ENCODE results near the gene FDXACB1. TPM values are rescaled to one million over a fixed set of nuclear protein-coding genes. Genes with fewer than 3 reads are reported as not detected.

FDXACB1 gene
- total and polyA plus RNA-seq, 8 donors = 0.29 to 4.3 (median 1.5) TPM; not detected in 2

GRCh38 chr11:111911563-111912401 is 32.8 kb upstream of the FDXACB1 start, which contains the start of gene CRYAB:
Gene CRYAB (minus strand): TSS chr11:111911770. CDS start chr11:111911724, 46 bp downstream.
- 35 to 52% (median 49%) methylated on average over 15 to 17 of the region's 17 CpGs for WGBS, 5 donors
- H3K4me3 ChIP-seq = peak within 1 kb of the TSS; percentile 46 to 57 (median 51)
- H3K27me3 ChIP-seq = peaks cover 0 to 19% (median 10%) of the 10 kb centered on the region in 3 donors
- peak within 1 kb of the TSS; percentile 31 to 94 (median 85) for H3K27ac ChIP-seq
- H3K9me3 ChIP-seq = no peaks in the 10 kb centered on the region
- H3K36me3 ChIP-seq = peaks cover 0 to 13% (median 0%) of the 10 kb centered on the region in 4 donors
- intact Hi-C loops (cut with DNase I; ENCODE audit: low total_unique reads) = no loop called here
- TF ChIP-seq POLR2A (IDR thresholded peaks at IDR 0.05) = peak in 1 of 4 donors; percentile 58
- TF ChIP-seq, protein P1, sequence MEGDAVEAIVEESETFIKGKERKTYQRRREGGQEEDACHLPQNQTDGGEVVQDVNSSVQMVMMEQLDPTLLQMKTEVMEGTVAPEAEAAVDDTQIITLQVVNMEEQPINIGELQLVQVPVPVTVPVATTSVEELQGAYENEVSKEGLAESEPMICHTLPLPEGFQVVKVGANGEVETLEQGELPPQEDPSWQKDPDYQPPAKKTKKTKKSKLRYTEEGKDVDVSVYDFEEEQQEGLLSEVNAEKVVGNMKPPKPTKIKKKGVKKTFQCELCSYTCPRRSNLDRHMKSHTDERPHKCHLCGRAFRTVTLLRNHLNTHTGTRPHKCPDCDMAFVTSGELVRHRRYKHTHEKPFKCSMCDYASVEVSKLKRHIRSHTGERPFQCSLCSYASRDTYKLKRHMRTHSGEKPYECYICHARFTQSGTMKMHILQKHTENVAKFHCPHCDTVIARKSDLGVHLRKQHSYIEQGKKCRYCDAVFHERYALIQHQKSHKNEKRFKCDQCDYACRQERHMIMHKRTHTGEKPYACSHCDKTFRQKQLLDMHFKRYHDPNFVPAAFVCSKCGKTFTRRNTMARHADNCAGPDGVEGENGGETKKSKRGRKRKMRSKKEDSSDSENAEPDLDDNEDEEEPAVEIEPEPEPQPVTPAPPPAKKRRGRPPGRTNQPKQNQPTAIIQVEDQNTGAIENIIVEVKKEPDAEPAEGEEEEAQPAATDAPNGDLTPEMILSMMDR (IDR thresholded peaks at IDR 0.05) = no peak
- TF ChIP-seq POLR2AphosphoS5 (IDR thresholded peaks at IDR 0.05) = peak; percentile 52 to 80 (median 66)
- DNase-seq = peak; percentile 39 to 88
- peaks cover 0 to 38% (median 13%) of the 10 kb centered on the region in 4 donors for H3K4me1 ChIP-seq

GRCh38 chr11:111910676-111911562 is 32.0 kb upstream of the FDXACB1 start:
- no peak for DNase-seq
- Histone ChIP-seq H3K4me1 (peaks cover 0 to 38% (median 13%) of the 10 kb centered on the region in 4 donors), H3K36me3 (peaks cover 0 to 13% (median 0%) of the 10 kb centered on the region in 4 donors), H3K27ac (peak overlapping the region; percentile 19 to 94 (median 85)), H3K27me3 (peaks cover 0 to 19% (median 10%) of the 10 kb centered on the region in 3 donors), H3K9me3 (no peaks in the 10 kb centered on the region), H3K4me3 (peak overlapping the region; percentile 46 to 57 (median 51))
- intact Hi-C loops (cut with DNase I; ENCODE audit: low total_unique reads) = no loop called here
- TF ChIP-seq POLR2AphosphoS5 (IDR thresholded peaks at IDR 0.05) (no peak), EP300 (IDR thresholded peaks at IDR 0.05) (no peak), POLR2A (IDR thresholded peaks at IDR 0.05) (no peak)
- TF ChIP-seq, protein P1 (IDR thresholded peaks at IDR 0.05) = no peak
- WGBS, 5 donors = 43 to 57% (median 50%) methylated on average over 9 of the region's 9 CpGs

GRCh38 chr11:111909378-111909777 is 30.4 kb upstream of the FDXACB1 start:
- intact Hi-C loops (cut with DNase I; ENCODE audit: low total_unique reads) = no loop called here
- WGBS, 5 donors = 58 to 81% (median 75%) methylated on average over 5 of the region's 5 CpGs
- DNase-seq = no peak
- Histone ChIP-seq H3K36me3 (peaks cover 0 to 13% (median 0%) of the 10 kb centered on the region in 4 donors), H3K27me3 (peaks cover 0 to 19% (median 10%) of the 10 kb centered on the region in 3 donors), H3K4me1 (peaks cover 0 to 32% (median 12%) of the 10 kb centered on the region in 4 donors), H3K4me3 (peak overlapping the region; percentile 46 to 57 (median 51)), H3K27ac (peak overlapping the region in 3 of 5 donors; percentile 22 to 94 (median 87)), H3K9me3 (no peaks in the 10 kb centered on the region)
- TF ChIP-seq EP300 (IDR thresholded peaks at IDR 0.05) (no peak), POLR2AphosphoS5 (IDR thresholded peaks at IDR 0.05) (peak in 1 of 3 donors; percentile 4)

GRCh38 chr11:111908639-111909305 is 29.8 kb upstream of the FDXACB1 start:
- Histone ChIP-seq H3K4me1 (peaks cover 0 to 27% (median 11%) of the 10 kb centered on the region in 4 donors), H3K27ac (peak overlapping the region in 2 of 5 donors; percentile 4 to 94), H3K4me3 (peak overlapping the region in 1 of 4 donors; percentile 46), H3K9me3 (no peaks in the 10 kb centered on the region), H3K36me3 (peaks cover 0 to 13% (median 0%) of the 10 kb centered on the region in 4 donors), H3K27me3 (peaks cover 0 to 14% (median 10%) of the 10 kb centered on the region in 3 donors)
- TF ChIP-seq, protein P1 (IDR thresholded peaks at IDR 0.05) = no peak
- TF ChIP-seq EP300 (IDR thresholded peaks at IDR 0.05) (no peak), POLR2AphosphoS5 (IDR thresholded peaks at IDR 0.05) (no peak), POLR2A (IDR thresholded peaks at IDR 0.05) (no peak)
- 75 to 80% (median 80%) methylated on average over 5 of the region's 5 CpGs for WGBS, 5 donors
- intact Hi-C loops (cut with DNase I; ENCODE audit: low total_unique reads) = no loop called here
- DNase-seq = no peak
